ENCODE results near the gene MACO1. TPM values are rescaled to one million over a fixed set of nuclear protein-coding genes. Genes with fewer than 3 reads are reported as not detected.

MACO1 gene
- total RNA-seq, 1 donor, result 19.9 TPM

GRCh38 chr1:25544243-25544764, 113.6 kb downstream of the MACO1 start:
- no peak for DNase-seq (ENCODE audit: low read depth)
- no peak for TF ChIP-seq CTCF (IDR thresholded peaks at IDR 0.05; ENCODE audit: insufficient read depth, low read depth, low read length)
- H3K4me3 ChIP-seq (ENCODE audit: low read depth, low read length), result peak overlapping the region; percentile 81

- H3K4me3 ChIP-seq (ENCODE audit: low read depth, low read length), result peak overlapping the region; percentile 81
- no peak for TF ChIP-seq CTCF (IDR thresholded peaks at IDR 0.05; ENCODE audit: insufficient read depth, low read depth, low read length)
- DNase-seq (ENCODE audit: low read depth), result no peak
Observed at GRCh38 chr1:25544819-25545218, 114.1 kb downstream of the MACO1 start.

GRCh38 chr1:25545767-25546166, 115.1 kb downstream of the MACO1 start:
- H3K4me3 ChIP-seq (ENCODE audit: low read depth, low read length), result no peak overlapping the region
- no peak for DNase-seq (ENCODE audit: low read depth)
- no peak for TF ChIP-seq CTCF (IDR thresholded peaks at IDR 0.05; ENCODE audit: insufficient read depth, low read depth, low read length)

GRCh38 chr1:25546193-25546592, 115.5 kb downstream of the MACO1 start:
- no peak for DNase-seq (ENCODE audit: low read depth)
- no peak for TF ChIP-seq CTCF (IDR thresholded peaks at IDR 0.05; ENCODE audit: insufficient read depth, low read depth, low read length)
- no peak overlapping the region for H3K4me3 ChIP-seq (ENCODE audit: low read depth, low read length)

GRCh38 chr1:25548601-25549000, 117.9 kb downstream of the MACO1 start:
- TF ChIP-seq CTCF (IDR thresholded peaks at IDR 0.05; ENCODE audit: insufficient read depth, low read depth, low read length), result no peak
- no peak overlapping the region for H3K4me3 ChIP-seq (ENCODE audit: low read depth, low read length)
- DNase-seq (ENCODE audit: low read depth), result no peak

- H3K4me3 ChIP-seq (ENCODE audit: low read depth, low read length), result no peak overlapping the region
- peak; percentile 75 for DNase-seq (ENCODE audit: low read depth)
- TF ChIP-seq CTCF (IDR thresholded peaks at IDR 0.05; ENCODE audit: insufficient read depth, low read depth, low read length), result no peak
Observed at GRCh38 chr1:25549273-25550154, 118.8 kb downstream of the MACO1 start.

Other genes starting within 250 kb of the MACO1 start
- gene SYF2, start 198.4 kb upstream of the MACO1 start, total RNA-seq, result 19.3 and 28.9 TPM in 2 replicates
- gene RSRP1, start 183.4 kb upstream of the MACO1 start, total RNA-seq, result 95.7 and 160 TPM in 2 replicates
- not detected in 2 replicates for gene RHD, start 158.4 kb upstream of the MACO1 start, total RNA-seq
- gene TMEM50A, start 92.6 kb upstream of the MACO1 start, total RNA-seq, result 109 and 142 TPM in 2 replicates
- gene RHCE, start 10.1 kb upstream of the MACO1 start, total RNA-seq, result under 0.01 TPM in 2 replicates
- 18.4 and 24.6 TPM in 2 replicates for gene LDLRAP1, start 112.7 kb downstream of the MACO1 start, total RNA-seq
- 3.9 and 5.2 TPM in 2 replicates for gene MAN1C1, start 185.9 kb downstream of the MACO1 start, total RNA-seq

All from fibroblast of villous mesenchyme (primary cell).